Mesothelial cell of epicardium (in vitro differentiated cells): ENCODE data around the gene CNIH4. TPM values are rescaled to one million over a fixed set of nuclear protein-coding genes. Genes with fewer than 3 reads are reported as not detected.

ENCODE experiments used
- DNase-seq, 2 experiments: peaks; one replicate each; pipeline ENCODE4 v3.0.0; 2021; ENCODE audit warnings: low spot score in 2 of 2; ENCODE audit not compliant: unreplicated experiment in 2 of 2
- H3K27ac Mint-ChIP-seq: 2 replicates; pipeline ENCODE4 v1.8.0; 2021; ENCODE audit warnings: mixed read lengths
- H3K27me3 Mint-ChIP-seq: 2 replicates; pipeline ENCODE4 v1.8.0; 2021; ENCODE audit warnings: low read depth, mixed read lengths
- H3K36me3 Mint-ChIP-seq: 2 replicates; pipeline ENCODE4 v1.8.0; 2021; ENCODE audit warnings: mixed read lengths
- H3K4me1 Mint-ChIP-seq: 2 replicates; pipeline ENCODE4 v1.8.0; 2021; ENCODE audit warnings: mixed read lengths
- H3K4me3 Mint-ChIP-seq: 2 replicates; pipeline ENCODE4 v1.8.0; 2021; ENCODE audit warnings: mild to moderate bottlenecking, moderate library complexity, mixed read lengths
- H3K9me3 Mint-ChIP-seq: 2 replicates; pipeline ENCODE4 v1.8.0; 2021; ENCODE audit warnings: mixed read lengths
- CTCF ChIP-seq: fragments of 200-600 bp; sonication (generic); IDR thresholded peaks from one replicate; pipeline ENCODE4 v1.5.0; 2021; ENCODE audit warnings: antibody characterized with exemption; ENCODE audit not compliant: unreplicated experiment
- total RNA-seq: library from RNA; stranded (reverse); gene quantifications from 3 replicates; pipeline ENCODE4 v1.2.1, GENCODE V29; 2021

CNIH4 gene
- total RNA-seq, 1 donor from 2014 or later, result 40.2 TPM

- H3K36me3 Mint-ChIP-seq, result peaks cover 43% of the 10 kb centered on the region
- no peaks in the 10 kb centered on the region for H3K9me3 Mint-ChIP-seq
Measured at GRCh38 chr1:224402472-224403036, 45.9 kb downstream of the CNIH4 start.

GRCh38 chr1:224404916-224405603 lies 48.4 kb downstream of the CNIH4 start:
- Mint-ChIP-seq H3K9me3 (no peaks in the 10 kb centered on the region), H3K4me1 (peaks cover 18% of the 10 kb centered on the region), H3K27me3 (no peaks in the 10 kb centered on the region), H3K27ac (no peak overlapping the region), H3K36me3 (peaks cover 26% of the 10 kb centered on the region), H3K4me3 (no peak overlapping the region)
- DNase-seq, result no peak
- no peak for TF ChIP-seq CTCF

More at GRCh38 chr1:224402472-224403036, 45.9 kb downstream of the CNIH4 start:
- Mint-ChIP-seq H3K27ac (no peak overlapping the region), H3K4me1 (peaks cover 16% of the 10 kb centered on the region), H3K27me3 (no peaks in the 10 kb centered on the region), H3K4me3 (no peak overlapping the region)
- TF ChIP-seq CTCF, result no peak
- DNase-seq, result no peak

DNA sequence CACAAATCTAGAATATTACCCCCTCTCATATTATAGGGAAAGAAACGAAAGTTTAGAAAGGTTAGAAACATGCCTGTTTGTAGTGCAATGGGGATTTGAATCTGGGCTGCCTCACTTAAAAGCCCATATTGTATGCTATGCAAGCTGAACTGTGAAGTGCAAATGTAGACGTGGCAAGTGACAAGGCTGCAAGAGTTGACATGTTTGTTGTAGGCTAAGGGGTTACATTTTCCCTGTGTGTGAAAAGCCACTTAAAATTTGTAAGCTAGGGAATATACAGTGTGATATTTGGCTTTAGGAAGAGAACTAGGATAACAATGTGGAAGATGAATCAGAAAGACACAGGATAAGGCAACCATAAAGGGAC lies 48.9 kb downstream of the CNIH4 start:
- peaks cover 28% of the 10 kb centered on the region for H3K36me3 Mint-ChIP-seq
- H3K27ac Mint-ChIP-seq, result no peak overlapping the region
- no peak for DNase-seq
- H3K9me3 Mint-ChIP-seq, result no peaks in the 10 kb centered on the region
- no peaks in the 10 kb centered on the region for H3K27me3 Mint-ChIP-seq
- no peak for TF ChIP-seq CTCF
- no peak overlapping the region for H3K4me3 Mint-ChIP-seq
- H3K4me1 Mint-ChIP-seq, result peaks cover 18% of the 10 kb centered on the region

- no peak overlapping the region for H3K4me3 Mint-ChIP-seq
- H3K36me3 Mint-ChIP-seq, result peaks cover 23% of the 10 kb centered on the region
- peaks cover 14% of the 10 kb centered on the region for H3K4me1 Mint-ChIP-seq
- H3K9me3 Mint-ChIP-seq, result no peaks in the 10 kb centered on the region
- no peak for TF ChIP-seq CTCF
- H3K27ac Mint-ChIP-seq, result no peak overlapping the region
- no peak for DNase-seq
- H3K27me3 Mint-ChIP-seq, result no peaks in the 10 kb centered on the region
Measured at GRCh38 chr1:224406216-224406615, 49.5 kb downstream of the CNIH4 start.

- Mint-ChIP-seq H3K27me3 (no peaks in the 10 kb centered on the region), H3K9me3 (no peaks in the 10 kb centered on the region), H3K36me3 (peaks cover 27% of the 10 kb centered on the region), H3K27ac (peak overlapping the region; percentile 21), H3K4me1 (peaks cover 16% of the 10 kb centered on the region), H3K4me3 (no peak overlapping the region)
- no peak for DNase-seq
- TF ChIP-seq CTCF, result no peak
Measured at GRCh38 chr1:224407571-224408293, 51.1 kb downstream of the CNIH4 start.
